OCI-LY7 (cell line): ENCODE measurements around the gene NSUN4. TPM values are rescaled to one million over a fixed set of nuclear protein-coding genes. Genes with fewer than 3 reads are reported as not detected.

Source experiments
- BruUV-seq: library from RNA; stranded (reverse); fragments of 400-500 nt; replicated peaks from 2 replicates; lab custom pipeline; 2021; lab: Mats Ljungman, UMichigan
- CTCF ChIA-PET: fragments of 300-600 bp; sonication (Branson Sonifier 250); formaldehyde crosslinking; loops from one replicate; lab custom pipeline; 2022; ENCODE audit warnings: antibody characterized with exemption; ENCODE audit not compliant: unreplicated experiment; lab: Charles Lee
- POLR2A ChIA-PET: fragments of 300-600 bp; sonication (Branson Sonifier 250); formaldehyde crosslinking; loops from one replicate; lab custom pipeline; 2022; ENCODE audit warnings: antibody characterized with exemption; lab: Charles Lee
- DNase-seq: peaks from one replicate; pipeline ENCODE4 v3.0.0-alpha.2; 2015; ENCODE audit warnings: low spot score
- H2AFZ ChIP-seq: fragments of 200-600 bp; sonication (generic), shearing (Covaris generic); 2 replicates; pipeline ENCODE4 v1.6.1; 2014; ENCODE audit warnings: mild to moderate bottlenecking, antibody characterized with exemption, low read length, moderate library complexity
- H3K27ac ChIP-seq: fragments of 200-600 bp; sonication (generic); 2 replicates; pipeline ENCODE4 v1.5.1; 2014; ENCODE audit warnings: mixed run types, low read depth, mild to moderate bottlenecking, moderate library complexity, low read length, inconsistent platforms; ENCODE audit not compliant: poor library complexity, severe bottlenecking
- H3K36me3 ChIP-seq: fragments of 200-600 bp; sonication (generic); 2 replicates; pipeline ENCODE4 v1.6.1; 2014; ENCODE audit warnings: mild to moderate bottlenecking, antibody characterized with exemption, low read length, moderate library complexity, mixed read lengths; ENCODE audit not compliant: insufficient read depth
- H3K4me1 ChIP-seq: fragments of 200-600 bp; sonication (generic); 2 replicates; pipeline ENCODE4 v1.5.1; 2014; ENCODE audit warnings: mild to moderate bottlenecking, low read length; ENCODE audit not compliant: insufficient read depth, poor library complexity, severe bottlenecking
- H3K4me2 ChIP-seq: fragments of 200-600 bp; sonication (generic); 2 replicates; pipeline ENCODE4 v1.6.1; 2014; ENCODE audit warnings: mild to moderate bottlenecking, low read length
- H3K4me3 ChIP-seq: fragments of 200-600 bp; sonication (generic); 2 replicates; pipeline ENCODE4 v1.5.1; 2014; ENCODE audit warnings: mild to moderate bottlenecking, low read depth, low read length; ENCODE audit not compliant: poor library complexity, severe bottlenecking
- H3K79me2 ChIP-seq: fragments of 200-600 bp; sonication (generic); 2 replicates; pipeline ENCODE4 v1.6.1; 2016; ENCODE audit warnings: low read depth, mild to moderate bottlenecking, low read length, moderate library complexity, mixed read lengths; ENCODE audit not compliant: insufficient read depth
- H3K9me2 ChIP-seq: fragments of 200-600 bp; sonication (generic); 2 replicates; pipeline ENCODE4 v1.6.1; 2016; ENCODE audit warnings: mild to moderate bottlenecking, low read length, mixed read lengths; ENCODE audit not compliant: insufficient read depth
- H3K9me3 ChIP-seq: fragments of 200-600 bp; sonication (generic); 2 replicates; pipeline ENCODE4 v1.6.1; 2014; ENCODE audit warnings: mild to moderate bottlenecking, mixed run types, low read length, mixed read lengths
- H4K20me1 ChIP-seq: fragments of 200-600 bp; sonication (generic); 2 replicates; pipeline ENCODE4 v1.6.1; 2014; ENCODE audit warnings: mild to moderate bottlenecking, antibody characterized with exemption, low read length, moderate library complexity, mixed read lengths; ENCODE audit not compliant: insufficient read depth
- EZH2phosphoT487 ChIP-seq: fragments of 200-600 bp; sonication (generic); IDR thresholded peaks from 2 replicates; pipeline ENCODE4 v1.6.1; 2018; ENCODE audit warnings: low read depth, borderline replicate concordance, mild to moderate bottlenecking, mixed run types, antibody characterized with exemption, low read length, moderate library complexity, mixed read lengths
- intact Hi-C: fragments of 100-400 bp; cut with micrococcal nuclease; formaldehyde crosslinking; loops from one replicate; pipeline ENCODE4 v1.10.0; 2022; ENCODE audit not compliant: unreplicated experiment
- total RNA-seq, 2 experiments: library from RNA; depleted of rRNA in 1 of 2; stranded (reverse); fragments of >200 nt in 1 of 2; shearing (Covaris generic) in 1 of 2; gene quantifications; 2 replicates each; pipeline ENCODE4 v1.2.3, GENCODE V29; 2014 to 2022
- TF ChIP-seq, protein P1 (sequence below): fragments of 200-600 bp; sonication (generic); conservative IDR thresholded peaks from 2 replicates; pipeline ENCODE4 v1.5.1; 2014; ENCODE audit warnings: mild to moderate bottlenecking, antibody characterized with exemption, low read length, moderate library complexity, mixed read lengths

The NSUN4 gene
- total RNA-seq, 2 experiments from 2014 or later, result 26.6 to 33.5 TPM

DNA sequence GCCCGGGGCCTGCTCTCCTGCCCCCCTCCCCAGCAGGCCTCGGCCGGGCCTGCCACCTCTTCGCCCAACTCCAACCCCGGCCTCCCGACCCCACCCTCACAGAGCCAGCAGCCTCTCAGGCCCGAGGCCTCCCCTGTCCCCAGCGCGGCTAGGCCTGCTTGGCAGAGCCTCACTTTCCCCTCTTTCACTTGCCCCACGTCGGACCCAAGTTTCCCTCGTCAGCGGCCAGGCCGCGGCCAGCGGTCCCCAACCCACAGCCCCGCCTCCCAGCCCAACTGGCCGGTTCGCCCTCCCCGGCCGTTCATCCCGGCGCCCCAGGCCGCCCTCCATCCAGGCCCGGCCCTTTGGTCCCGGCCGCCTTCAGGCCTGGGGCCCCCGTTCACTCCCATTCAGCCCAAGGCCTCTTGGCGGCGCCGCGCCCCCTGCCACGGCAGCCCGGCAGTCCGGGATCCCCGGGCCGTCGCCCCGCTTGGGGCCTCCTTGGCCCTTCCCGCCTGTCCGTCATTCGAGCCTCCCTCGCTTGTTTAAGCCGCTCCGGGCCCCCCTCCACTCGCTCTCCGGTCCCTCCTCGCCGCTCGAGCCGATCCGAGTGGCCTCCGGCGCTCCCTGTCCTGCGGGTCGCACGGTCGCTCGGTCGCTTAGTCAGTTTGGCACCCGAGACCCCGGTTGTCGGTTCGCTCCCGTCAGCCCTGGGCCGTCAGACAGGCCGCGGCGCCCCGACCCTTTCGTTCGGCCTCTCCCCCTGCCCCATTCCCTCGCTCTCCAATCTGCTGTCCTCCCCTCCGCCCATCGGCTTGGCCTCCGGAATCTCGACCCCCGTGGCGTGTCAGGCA, 38.6 kb upstream of the NSUN4 start:
- TF ChIP-seq, protein P1, sequence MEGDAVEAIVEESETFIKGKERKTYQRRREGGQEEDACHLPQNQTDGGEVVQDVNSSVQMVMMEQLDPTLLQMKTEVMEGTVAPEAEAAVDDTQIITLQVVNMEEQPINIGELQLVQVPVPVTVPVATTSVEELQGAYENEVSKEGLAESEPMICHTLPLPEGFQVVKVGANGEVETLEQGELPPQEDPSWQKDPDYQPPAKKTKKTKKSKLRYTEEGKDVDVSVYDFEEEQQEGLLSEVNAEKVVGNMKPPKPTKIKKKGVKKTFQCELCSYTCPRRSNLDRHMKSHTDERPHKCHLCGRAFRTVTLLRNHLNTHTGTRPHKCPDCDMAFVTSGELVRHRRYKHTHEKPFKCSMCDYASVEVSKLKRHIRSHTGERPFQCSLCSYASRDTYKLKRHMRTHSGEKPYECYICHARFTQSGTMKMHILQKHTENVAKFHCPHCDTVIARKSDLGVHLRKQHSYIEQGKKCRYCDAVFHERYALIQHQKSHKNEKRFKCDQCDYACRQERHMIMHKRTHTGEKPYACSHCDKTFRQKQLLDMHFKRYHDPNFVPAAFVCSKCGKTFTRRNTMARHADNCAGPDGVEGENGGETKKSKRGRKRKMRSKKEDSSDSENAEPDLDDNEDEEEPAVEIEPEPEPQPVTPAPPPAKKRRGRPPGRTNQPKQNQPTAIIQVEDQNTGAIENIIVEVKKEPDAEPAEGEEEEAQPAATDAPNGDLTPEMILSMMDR, result peak; percentile 69
- TF ChIP-seq EZH2phosphoT487, result no peak
- Histone ChIP-seq H3K36me3 (peaks cover 43% of the 10 kb centered on the region), H3K4me3 (peak overlapping the region; percentile 95), H3K9me3 (no peaks in the 10 kb centered on the region), H3K27ac (peak overlapping the region; percentile 76), H3K4me1 (peaks cover 28% of the 10 kb centered on the region), H3K4me2 (peak overlapping the region; percentile 72), H3K79me2 (peaks cover 64% of the 10 kb centered on the region), H3K9me2 (no peaks in the 10 kb centered on the region), H4K20me1 (peaks cover 13% of the 10 kb centered on the region), H2AFZ (peak overlapping the region; percentile 71)
- DNase-seq, result peak; percentile 86
- intact Hi-C loops, result loop anchor here (1.0 to 2.0 kb wide), 3 partner anchors 31 to 46 kb away; partner anchors contain the start of gene NSUN4
- CTCF ChIA-PET, result interaction anchor here (1.0 kb wide), 1 partner anchor 38 kb away, joined by 4 read pairs; no protein-coding TSS in a partner anchor
- BruUV-seq, result no TSS peak
- POLR2A ChIA-PET, result interaction anchor here (3.7 kb wide), 1 partner anchor 26 kb away, joined by 34 read pairs; no protein-coding TSS in a partner anchor

DNA sequence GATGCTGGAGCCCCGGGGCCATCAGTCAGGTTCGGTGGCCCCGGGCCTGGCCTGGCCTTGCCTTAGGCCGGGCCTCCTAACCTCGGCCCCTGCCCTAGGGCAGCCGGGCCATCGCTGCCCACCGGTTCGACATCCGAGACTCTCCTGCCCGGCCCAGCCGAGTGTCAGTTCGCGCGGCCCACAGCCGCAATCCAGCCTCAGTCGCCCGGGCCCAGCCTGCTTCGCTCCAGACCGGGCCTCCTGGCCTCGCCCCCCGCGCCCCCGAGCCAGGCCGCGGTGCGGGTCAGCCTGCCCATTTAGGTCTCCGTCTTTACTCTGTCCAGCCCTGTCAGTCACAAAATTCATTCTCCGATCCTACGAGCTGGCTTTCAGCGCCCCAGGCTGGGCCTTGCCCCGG, 38.0 kb upstream of the NSUN4 start:
- TF ChIP-seq, protein P1, result no peak
- TF ChIP-seq EZH2phosphoT487, result no peak
- peaks cover 70% of the 10 kb centered on the region for H3K79me2 ChIP-seq
- peaks cover 19% of the 10 kb centered on the region for H4K20me1 ChIP-seq
- intact Hi-C loops, result loop anchor here (1.0 to 2.0 kb wide), 4 partner anchors 30 to 55 kb away; partner anchors contain the start of genes NSUN4 and RAD54L
- peak overlapping the region; percentile 71 for H2AFZ ChIP-seq
- no peaks in the 10 kb centered on the region for H3K9me3 ChIP-seq
- H3K9me2 ChIP-seq, result no peaks in the 10 kb centered on the region
- no peak for DNase-seq
- peak overlapping the region; percentile 95 for H3K4me3 ChIP-seq
- ChIA-PET POLR2A (interaction anchor here (0.6 to 3.7 kb wide), 9 partner anchors 12 to 59 kb away, joined by 3 to 34 read pairs (median 4); no protein-coding TSS in a partner anchor), CTCF (interaction anchor here (1.0 to 2.1 kb wide), 4 partner anchors 15 to 37 kb away, joined by 4 to 10 read pairs (median 4); no protein-coding TSS in a partner anchor)
- BruUV-seq, result no TSS peak
- peak overlapping the region; percentile 72 for H3K4me2 ChIP-seq
- peaks cover 34% of the 10 kb centered on the region for H3K4me1 ChIP-seq
- peak overlapping the region; percentile 76 for H3K27ac ChIP-seq
- peaks cover 43% of the 10 kb centered on the region for H3K36me3 ChIP-seq
